CMK (cell line): ENCODE data around the gene CNTF.
"Not testable (repeated sequence)": the region's sequence is repeated elsewhere in the genome, so short reads cannot be mapped to it uniquely, and the experiment has no call there.

Source experiments
- DNase-seq: peaks from one replicate; pipeline ENCODE4 v3.0.0-alpha.2; 2010; ENCODE audit warnings: low read depth

The CNTF gene, protein sequence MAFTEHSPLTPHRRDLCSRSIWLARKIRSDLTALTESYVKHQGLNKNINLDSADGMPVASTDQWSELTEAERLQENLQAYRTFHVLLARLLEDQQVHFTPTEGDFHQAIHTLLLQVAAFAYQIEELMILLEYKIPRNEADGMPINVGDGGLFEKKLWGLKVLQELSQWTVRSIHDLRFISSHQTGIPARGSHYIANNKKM

DNA sequence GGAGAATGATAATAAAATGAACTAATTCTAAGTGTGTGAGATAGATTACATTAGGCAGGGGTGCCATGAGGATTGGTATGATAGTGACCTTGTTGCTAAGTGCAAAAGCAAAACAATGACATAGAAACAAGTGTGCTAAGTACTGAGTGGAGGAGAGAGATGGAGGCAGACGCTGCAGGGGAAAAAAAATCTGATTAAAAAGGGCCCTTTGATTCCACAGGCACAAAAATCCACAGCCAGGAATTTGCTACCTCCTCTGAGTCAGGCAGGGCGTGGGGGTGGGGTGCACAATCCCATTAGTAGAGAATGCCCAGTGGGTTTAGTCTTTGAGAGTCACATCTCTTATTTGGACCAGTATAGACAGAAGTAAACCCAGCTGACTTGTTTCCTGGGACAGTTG lies at the start of gene CNTF:
TSS of gene CNTF (plus strand) at position 322 of the 400 bp plus-strand sequence. CDS start 88 bp downstream, outside the sequence.
- no peak for DNase-seq

DNA sequence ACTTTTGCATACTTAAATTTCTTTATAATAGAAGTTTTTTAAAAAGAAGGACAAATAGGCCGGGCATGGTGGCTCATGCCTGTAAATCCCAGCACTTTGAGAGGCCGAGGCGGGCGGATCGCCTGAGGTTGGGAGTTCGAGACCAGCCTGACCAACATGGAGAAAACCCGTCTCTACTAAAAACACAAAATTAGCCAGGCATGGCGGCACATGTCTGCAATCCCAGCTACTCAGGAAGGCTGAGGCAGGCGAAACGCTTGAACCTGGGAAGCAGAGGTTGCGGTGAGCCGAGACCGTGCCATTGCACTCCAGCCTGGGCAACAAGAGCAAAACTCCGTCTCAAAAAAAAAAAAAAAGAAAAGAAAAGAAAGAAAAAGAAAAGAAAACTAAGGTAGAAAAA lies 49.6 kb upstream of the CNTF start:
- DNase-seq: not testable (repeated sequence)

DNA sequence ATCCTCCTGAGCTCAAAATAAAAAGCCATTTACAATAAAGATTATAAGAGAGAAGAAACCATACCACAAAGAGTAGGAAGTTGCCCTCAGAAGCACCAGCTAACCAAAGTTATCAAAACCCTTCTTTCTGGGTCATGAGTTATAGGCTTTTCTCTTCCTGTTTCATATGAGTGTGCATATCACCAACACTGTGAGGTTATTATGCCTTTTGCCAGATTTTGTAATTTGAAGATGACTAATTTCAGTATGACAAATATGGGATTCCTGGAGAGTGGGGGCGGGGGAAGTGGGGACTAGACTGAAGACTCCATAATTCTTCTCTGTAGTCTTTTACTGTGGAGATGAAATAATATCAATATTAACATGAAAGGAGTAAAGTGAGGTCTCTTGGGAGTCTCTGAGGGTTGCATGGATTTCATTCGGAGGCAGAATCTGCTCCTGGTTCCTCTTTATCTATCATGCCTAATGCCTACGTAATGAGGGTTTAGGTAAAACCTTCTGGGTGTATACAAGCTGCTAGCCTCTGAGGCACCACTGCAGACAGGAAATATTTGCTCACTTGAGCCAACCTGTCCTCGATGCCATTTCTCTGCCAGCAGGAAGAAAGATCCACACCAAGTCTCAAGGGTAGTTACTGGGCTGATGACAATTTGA lies 48.9 kb upstream of the CNTF start:
- no peak for DNase-seq

DNA sequence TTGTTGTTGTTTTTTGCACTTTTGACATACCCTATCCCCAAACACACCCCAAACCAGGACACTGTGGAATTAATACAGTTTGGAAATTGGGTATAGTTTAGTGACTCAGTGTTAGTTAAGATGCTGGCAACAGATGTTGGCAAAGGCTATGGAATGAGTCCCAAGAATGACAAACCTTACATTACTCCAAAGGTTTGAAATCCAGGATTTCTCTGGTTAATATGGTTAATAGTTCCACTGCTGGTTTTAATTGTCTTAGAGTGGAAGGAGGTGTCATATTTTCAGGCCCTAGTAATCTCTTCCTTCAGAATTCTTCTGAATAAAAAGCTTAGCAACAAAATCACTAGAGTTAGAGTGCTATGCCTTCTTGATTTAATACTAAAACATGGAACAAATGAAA lies 47.6 kb upstream of the CNTF start:
- DNase-seq: no peak

DNA sequence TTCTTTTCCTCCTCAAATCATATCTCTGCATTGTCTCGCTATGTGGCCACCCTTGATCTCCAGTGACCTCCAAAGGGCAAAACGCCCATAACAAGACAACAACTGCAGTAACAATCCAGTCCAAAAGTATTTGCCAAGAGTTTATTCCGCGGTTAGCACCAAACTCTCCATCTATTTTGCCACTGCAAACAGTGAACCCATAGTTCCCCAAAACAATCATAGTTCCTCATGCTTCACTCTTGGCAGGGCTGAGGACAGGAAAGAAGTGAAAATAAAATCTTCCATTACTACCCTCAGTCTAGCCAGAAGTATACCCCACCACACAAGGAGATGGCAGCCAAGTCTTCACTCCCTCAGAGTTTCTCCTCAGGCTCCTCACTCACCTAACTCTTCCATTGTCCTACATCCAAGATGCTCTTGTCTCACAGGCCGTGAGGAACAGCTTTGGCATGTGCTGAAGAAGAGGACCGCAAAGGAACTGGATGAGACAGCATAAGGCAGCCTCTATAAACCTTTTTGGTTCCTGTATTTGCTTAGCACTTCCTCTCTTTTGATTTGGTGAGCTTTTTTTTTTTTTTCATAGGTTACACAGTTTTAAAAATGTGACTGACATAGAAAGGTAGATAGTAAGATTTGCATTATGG lies 47.0 kb upstream of the CNTF start, which contains the start of gene LPXN:
TSS of gene LPXN (minus strand) at position 480 of the 644 bp plus-strand sequence. CDS start at position 396, 84 bp downstream.
- DNase-seq: peak; percentile 30

DNA sequence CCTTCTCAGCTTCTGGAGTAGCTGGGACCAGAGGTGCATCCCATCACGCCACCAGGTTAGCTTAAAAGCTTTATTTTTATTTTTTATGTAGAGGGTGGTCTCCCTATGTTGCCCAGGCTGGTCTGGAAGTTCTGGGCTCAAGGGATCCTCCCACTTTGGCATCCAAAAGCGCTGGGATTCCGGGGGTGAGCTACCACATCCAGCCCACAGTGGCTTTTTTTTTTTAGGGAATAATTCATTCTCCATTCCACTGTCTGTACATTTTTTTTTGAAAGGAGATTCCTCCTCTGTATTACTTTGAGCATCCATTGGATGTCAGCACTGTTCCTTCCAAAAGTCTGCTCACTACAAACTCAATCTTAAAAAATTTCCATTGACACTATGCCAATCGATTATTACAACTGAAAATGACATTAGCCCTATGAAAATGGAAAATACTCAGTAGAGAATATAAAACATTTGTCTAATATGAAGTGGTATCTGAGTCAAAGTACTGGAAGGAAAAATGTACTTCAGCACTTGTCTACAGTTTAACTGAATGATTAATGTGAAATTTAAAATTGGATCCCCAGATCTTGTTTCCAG lies 45.5 kb upstream of the CNTF start:
- no peak for DNase-seq

DNA sequence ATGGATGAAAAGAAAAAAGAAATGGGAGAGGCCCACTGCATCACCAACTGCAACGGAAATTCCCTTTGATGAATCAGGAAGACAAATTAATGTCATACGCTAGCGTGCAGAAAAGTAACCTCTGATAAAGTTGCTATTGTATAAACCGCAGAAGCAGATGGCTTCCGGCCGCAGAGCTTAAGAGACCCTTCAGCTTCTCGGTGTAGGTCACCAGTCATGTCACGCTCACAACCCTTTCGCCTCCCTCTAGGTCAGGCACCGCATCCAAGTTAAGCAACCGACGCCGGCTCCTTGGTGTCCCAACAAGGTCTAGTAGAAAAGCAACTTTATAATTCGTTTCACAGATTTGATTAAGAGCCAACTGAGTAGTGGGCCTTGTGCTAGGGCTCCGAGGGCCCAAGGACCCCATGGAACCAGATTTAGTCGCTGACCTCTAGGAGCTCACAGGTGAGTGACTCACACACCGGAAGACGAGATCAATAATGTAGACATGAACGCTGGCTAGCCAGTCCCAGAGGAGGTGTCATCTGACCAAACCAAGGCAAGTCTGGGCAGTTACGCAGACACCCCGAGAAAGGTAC lies 44.8 kb upstream of the CNTF start:
- peak; percentile 79 for DNase-seq

DNA sequence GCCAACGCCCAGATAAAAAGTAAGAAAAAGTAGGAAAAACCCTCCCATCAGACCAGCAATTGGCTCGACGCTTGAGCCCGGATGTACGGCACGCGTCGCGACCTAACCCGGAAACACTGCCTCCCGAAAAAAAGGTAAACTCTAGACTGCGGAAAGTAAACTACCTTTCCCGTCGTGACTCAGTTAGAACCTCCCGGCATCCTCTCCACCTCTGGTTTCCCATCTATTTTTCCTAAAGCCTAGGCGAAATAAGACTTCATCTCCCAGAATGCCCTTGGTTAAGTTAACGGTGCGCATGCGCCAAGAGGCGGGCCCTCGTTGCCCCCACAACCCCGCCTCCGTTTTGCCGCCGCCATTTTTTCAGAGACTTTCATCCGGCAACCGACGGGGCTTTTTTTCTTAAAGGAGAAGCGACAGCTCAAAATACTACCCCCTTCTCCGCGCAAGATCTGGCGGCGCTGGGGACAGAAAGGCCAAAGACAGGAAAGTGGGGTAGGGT lies 44.3 kb upstream of the CNTF start:
- peak; percentile 80 for DNase-seq

DNA sequence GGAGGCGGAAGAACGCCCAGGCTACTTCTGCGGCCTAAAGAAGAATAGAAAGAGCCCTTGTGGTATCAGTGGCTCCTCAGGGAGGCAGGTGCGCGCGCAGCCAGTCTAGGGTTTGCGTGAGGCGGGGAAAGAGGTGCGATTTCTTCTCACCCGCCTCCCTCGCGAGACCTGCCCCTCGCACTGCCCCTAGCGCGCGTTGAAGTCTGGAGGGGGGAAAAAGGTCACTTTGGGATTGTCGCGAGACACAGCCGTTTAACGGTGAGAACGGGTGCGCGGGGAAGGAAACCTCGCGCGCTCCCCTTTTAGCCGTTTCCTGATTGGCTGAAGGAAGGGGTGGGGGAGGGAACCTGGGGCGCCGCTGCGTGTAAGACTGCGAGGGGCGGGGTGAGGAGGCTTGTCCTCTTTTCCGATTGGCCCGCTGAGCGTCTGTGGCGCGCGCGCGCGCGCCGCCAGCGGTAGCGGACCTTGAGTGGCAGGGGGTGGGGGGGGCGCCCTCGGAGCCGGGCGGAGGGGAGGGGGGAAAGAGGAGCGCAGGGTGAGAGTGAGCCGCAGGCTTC lies 43.8 kb upstream of the CNTF start, which contains the start of gene ZFP91:
TSS of gene ZFP91 (plus strand) at position 429 of the 557 bp plus-strand sequence. CDS start 219 bp downstream, outside the sequence.
- DNase-seq: peak; percentile 88

DNA sequence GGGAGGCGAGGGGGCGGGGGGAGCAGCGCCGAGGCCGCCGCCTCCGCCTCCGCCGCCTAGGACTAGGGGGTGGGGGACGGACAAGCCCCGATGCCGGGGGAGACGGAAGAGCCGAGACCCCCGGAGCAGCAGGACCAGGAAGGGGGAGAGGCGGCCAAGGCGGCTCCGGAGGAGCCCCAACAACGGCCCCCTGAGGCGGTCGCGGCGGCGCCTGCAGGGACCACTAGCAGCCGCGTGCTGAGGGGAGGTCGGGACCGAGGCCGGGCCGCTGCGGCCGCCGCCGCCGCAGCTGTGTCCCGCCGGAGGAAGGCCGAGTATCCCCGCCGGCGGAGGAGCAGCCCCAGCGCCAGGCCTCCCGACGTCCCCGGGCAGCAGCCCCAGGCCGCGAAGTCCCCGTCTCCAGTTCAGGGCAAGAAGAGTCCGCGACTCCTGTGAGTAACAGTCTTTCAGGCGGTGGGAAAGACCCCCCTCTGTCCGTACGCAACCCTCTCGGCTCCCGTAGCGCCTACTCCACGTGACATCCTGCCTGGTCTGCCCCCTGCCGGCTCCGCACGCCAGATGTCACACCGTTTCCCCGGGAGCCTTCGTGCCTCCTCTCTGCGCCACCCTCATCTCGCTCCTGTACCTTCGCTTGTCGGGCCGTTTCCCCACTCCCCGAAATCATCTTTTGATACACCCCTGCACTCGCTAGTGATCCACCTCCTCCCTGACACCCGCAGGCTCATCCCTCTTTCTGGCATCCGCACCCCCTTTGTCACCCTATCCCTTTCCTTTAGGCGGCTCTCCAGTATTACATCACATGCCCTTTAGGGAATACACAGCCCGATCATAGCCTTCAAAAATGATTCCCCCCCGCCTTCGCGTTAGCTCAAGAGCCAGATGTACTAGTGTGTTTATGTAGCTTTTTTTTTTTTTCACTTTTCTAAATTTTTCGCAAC lies 43.0 kb upstream of the CNTF start:
- peak; percentile 85 for DNase-seq

DNA sequence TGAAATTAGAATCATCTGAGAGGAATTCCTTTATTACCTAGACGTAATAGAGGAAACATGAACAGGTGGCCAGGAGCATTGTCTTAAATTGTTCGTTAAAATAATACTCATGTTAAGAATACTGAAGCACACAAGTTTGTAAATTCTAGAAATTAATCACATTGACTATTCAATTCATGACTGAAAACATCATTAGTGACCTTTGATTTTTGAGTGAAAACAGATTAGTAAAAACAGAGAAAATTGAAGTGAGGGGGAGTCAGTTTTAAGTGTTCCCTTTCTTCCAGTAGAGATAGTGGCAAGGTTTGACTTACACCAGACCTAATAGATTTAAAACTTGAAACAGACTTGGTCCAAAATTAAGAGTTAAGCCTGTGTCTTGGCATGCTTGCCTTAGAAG lies 42.2 kb upstream of the CNTF start:
- DNase-seq: no peak

DNA sequence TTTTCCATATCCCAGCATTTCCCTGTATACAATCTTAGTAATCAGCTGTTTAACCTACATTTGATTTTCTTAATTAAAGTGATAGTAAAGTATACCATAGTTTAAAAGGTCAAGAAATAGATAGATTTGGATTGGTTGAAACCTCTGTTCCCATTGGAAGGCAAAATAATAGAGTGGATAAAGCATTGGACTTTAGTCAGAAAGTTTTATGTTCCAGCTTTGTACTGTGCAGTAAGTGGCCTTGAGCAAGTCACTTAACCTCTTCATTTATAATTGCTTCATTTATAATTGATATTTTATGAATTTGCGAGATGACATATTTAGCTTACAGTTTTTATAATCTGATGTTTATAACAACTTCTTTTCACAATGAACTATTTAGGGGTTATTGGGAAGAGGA lies 40.0 kb upstream of the CNTF start:
- no peak for DNase-seq

DNA sequence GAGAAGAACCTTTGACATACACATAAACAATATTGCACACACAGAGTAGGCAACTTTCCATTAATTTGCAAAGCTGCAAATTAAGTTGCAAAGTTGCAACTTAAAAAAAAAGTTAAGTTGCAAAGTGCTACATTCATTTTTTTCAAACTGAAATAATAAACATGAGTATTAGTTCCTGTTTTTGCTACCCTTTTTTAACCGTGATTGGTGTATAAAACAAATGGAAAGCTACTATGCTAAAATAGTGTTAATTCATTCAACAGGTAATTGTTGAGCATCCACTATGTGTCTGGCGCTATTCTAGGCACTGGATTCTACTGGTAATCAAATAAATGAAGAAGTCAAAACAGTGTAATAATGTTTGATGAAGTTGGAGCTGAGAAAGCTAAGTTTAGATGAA lies 35.5 kb upstream of the CNTF start:
- DNase-seq: no peak

DNA sequence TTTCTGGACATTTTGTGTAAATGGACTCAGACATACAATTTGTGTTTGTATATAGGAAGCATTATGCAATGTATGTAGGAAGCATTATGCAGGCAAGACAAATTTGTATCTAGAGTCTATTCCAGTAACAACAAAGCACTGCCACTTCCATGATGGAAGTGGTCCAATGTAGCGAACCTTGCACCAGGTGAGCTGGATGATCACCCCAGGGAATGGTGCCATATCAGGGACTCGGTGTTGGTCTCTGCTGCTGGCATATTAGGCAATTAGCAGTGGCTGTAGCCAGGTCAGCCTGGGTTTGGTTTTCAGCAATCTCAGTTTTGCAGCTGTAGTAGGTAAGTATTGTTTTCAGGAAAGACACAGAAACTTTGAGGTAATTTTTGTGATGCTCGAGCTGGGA lies 30.8 kb upstream of the CNTF start:
- DNase-seq: no peak

DNA sequence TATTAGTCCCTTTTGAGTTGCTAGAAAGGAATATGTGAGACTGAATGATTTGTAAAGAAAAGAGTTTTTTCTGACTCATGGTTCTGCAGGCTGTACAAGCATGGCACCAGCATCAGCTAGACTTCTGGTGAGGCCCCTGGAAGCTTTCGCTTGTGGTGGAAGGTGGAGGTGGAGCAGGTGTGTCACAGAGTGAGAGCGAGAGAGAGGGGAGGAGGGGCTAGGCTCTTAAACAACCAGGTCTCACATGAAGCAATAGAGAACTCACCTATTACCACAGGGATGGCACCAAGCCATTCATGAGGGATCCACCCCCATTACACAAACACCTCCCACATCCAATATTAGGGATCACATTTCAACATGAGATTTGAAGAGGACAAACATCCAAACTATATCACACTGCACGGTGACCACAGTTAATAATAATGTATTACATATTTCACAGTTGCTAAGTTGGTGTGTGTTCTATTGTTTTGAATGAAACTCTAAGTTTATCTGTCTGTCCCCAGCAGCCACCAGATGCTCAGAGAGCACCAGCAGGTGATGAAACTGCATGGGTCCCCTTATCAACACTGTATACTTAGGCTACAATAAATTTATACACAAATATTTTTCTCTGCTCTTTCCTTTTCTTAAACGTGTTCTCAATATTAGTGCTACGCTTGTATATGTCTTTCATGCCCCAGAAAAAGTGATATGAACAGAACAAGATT lies 29.5 kb upstream of the CNTF start:
- no peak for DNase-seq

DNA sequence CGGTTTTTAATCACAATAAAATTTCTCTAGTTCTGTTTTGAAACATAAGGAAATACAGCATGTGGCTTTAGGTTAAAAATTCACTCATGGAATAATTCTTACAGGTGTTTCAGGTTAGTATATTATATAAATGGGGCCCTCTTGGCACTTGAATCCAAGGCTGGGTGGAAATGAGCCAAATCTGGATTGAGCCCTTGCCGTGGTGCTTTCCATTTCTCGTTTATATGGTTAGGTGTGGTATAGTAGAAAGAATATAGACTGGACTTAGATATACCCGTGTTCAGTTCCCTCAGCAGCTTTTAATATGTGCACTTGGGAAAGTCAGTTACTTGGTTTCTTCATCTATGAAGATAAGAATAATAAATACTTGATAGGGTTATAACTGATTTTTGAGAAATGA lies 27.6 kb upstream of the CNTF start:
- DNase-seq: no peak

DNA sequence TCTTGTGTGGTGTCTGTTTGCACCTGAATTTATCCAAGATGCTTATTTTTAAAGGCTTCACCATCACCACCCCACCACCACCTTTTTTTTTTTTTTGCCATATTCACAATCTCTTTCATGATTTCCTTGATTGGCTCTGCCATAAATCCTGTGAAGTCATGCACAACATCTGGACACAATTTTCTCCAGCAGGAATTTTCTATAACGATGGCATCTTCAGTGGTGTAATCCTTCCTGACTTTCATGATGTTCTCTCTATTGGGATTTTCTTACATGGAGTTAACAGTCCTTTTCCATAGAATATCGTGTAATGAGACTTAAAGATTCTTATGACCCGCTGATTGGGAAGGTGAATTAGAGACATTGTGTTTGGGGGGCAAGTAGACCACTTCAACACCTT lies 25.8 kb upstream of the CNTF start:
- no peak for DNase-seq

DNA sequence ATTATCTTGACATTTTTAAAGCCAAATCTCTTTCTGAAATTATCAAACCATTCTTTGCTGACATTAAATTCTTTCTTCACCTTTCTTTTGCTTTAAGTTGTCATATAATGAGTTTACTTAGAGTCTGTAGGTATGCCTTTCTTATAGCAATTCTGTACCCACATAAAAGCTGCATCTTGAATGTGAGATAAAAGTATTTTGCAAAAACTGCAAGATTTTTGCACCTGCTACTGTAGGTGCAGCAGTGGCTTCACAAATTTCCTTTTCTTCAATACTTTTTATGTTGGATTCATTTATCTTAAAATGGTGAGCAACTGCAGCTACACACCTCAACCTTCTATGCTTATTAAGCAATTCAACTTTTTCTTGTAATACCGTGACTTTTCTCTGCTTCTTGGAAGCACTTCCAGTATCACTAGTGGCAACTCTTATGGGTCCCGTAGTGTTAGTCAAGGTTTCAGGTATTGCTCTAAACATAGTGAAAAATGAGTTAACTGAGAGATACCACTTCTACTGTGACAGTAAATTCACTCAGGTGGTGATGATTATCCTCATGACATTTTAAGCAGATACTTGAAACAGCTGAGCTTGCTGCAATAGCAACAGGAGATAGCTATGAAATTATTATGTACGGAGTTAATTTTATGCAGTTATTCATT lies 24.9 kb upstream of the CNTF start:
- no peak for DNase-seq

DNA sequence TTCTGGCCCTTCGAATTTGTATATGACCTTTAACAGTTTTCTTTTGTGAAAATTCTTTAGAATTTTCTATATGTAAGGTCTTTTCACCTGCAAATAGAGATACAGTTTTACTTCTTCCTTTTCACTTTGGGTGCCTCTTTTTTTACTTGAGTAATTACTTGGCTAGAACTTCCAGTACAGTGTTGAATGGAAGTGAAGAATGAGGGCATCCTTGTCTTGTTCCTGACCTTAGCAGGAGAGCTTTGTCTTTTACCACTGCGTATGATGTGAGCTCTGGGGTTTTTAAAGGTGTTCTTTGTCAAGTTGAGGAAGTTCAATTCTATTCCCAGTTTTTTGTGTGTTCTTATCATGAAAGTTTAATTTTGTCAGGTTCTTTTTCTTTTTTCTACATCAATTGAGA lies 22.0 kb upstream of the CNTF start:
- no peak for DNase-seq
